HG03575 (cell line): ENCODE data around the gene MSI2.
A peak's percentile ranks its signal among the peaks of the same experiment; 100 is the strongest.

Experiments
- ATAC-seq: cut with Tn5 transposase; IDR thresholded peaks from one replicate; pipeline ENCODE4 v1.9.1; 2021; ENCODE audit not compliant: unreplicated experiment, insufficient number of reproducible peaks, low FRiP score; ENCODE audit errors: extremely low read depth

Gene MSI2

DNA sequence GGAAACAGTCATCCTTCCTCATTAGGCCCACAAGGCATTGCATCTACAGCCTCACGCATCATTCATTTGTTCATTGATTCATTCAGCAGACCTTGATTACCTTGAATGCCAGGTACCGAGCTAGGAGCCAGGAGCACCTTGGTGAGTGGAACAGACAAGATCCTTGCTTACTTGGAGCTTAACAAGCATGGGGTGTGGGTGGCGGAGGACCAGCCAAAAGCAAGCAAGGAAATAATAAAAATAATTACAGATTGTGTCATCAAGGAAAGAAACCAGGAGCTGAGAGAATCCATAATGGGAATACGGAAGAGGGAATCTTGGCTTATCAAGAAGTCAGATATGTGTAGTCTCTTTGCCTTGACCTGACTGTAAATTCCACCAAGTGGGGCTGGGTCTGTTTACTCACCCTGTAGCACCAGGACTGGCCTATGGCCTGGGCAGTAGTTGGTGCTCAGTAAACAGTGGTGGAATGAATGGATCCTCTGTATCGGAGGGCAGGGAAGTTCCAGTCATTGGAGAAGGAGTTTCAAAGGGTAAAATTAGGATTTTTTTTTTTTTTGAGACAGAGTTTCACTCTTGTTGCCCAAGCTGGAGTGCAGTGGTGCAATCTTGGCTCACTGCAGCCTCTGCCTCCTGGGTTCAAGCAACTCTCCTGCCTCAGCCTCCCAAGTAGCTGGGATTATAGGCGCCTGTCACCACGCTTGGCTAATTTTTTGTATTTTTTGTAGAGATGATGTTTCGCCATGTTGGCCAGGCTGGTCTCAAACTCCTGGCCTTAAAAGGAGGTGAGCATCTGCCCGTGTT lies 157.7 kb downstream of the MSI2 start:
- ATAC-seq, result no peak

- ATAC-seq, result no peak
Observed at GRCh38 chr17:57415751-57416207, 159.5 kb downstream of the MSI2 start.

DNA sequence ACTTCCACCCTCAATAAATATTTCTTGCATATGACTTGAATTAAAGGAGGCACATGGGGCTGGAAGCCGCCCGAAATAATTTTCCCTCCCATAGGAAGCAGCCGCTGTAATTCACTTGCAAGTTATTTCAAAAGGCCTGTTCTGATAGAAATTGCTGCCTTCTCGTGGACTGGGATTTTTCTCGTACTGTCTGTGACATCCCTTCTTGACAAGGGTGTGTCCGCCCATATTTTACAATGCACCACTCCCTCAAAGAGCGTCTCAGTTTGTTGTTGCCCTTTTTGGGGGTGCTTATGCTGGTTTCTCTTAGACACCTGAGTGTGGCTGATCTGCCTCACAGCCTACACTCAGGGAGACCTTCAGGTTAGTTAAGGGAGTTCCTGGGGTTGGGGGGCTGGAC lies 160.0 kb downstream of the MSI2 start:
- no peak for ATAC-seq

- ATAC-seq, result no peak
Observed at GRCh38 chr17:57417956-57418355, 161.6 kb downstream of the MSI2 start.

- no peak for ATAC-seq
Observed at GRCh38 chr17:57418463-57419246, 162.3 kb downstream of the MSI2 start.

DNA sequence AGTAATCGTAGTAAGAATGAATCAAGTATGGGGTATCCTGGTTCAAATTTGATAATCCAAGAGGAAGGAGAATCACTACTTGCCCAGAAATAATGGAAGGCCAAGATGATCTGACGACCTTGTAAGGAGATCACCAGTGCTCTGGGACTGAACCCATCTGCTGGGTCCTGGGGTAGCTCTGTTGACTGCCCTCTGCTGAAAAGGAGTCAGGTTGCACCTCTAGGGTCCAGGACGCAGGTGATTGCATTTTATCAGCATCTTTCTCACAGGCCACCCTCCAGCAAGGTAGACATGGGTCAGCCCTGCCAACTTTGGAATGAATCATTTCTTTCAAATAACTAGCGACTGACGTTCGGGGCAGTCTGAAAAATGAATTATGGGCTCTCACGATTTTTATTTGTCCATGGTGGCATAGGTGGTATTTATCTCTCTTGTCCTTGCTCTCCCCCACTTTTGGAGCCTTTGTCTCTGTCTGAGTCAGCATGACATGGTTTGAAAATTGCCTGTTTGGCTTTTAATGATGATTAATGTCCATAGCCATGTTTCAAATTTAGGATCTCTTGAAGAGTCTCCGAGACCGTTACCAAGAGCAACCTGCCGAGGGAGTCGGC lies 163.7 kb downstream of the MSI2 start:
- ATAC-seq, result no peak

DNA sequence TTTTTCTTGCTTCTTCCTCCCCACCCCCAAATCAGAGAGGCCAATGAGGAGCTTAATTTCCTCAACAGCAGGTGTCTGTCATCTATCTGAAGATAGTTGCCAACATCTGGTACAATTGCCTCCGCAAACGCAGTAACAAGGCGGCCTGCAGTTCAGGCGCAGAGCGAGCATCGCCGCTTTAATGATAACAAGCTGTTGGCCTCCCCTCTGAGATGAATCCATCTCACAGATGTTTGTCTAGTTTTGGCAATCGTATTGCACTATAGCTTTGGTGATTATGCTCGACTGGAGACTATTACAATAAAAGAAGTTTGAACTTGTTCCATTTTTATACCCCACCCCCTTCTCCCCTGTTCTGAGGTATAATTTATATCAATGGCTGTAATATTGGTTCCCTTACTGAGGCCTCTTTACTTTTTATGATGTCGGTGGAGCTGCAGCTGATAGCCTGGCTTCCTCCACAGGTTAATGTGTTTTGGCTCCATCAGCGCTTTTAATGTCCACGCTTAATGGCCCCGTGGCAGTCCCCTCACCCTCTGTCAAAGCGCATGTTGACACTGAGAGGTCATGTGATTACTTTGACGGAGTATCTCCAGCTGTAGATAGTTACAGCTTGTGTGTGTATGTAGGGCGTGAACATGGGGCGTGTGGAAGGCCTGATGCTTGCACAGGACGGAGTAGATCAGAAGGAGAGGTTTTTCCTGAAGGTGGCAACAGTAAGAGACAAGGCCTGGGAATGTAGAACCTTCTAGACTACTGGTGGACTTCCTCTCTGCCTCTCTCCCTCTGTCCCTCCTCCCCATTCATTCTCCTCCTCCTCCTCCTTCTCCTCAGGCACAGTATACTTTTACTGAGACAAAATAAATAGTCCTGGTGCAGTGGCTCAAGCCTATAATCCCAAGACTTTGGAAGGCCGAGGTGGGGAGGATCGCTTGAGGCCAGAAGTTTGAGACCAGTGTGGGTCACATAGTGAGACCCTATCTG lies 164.7 kb downstream of the MSI2 start:
- no peak for ATAC-seq

DNA sequence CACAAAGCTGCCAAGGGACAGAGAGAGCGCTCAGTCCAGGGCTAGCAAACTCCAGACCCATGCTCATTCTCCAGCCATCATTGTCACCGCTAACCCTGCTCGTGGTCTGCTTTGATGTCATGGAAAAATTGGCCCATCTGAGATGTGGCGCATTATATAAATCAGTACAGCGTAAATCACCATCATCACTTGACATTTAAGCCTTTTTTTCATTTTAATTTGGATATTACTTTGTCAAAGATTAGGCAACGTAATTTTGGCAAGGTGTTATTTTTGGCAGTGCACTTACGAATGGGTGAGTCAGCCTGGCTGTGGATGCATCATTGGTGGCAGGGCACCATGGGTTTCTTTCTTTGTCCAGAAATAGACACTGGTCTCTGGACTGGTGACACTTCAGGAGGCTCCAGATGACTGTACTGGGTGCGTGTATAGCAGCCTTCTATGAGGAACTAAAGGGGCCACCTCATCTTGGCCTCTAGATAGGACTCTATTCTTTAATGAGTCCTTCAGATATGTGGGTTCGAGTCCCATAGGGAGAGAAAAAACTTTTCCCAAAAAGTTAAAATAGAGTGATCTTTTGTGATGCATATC lies 166.3 kb downstream of the MSI2 start:
- ATAC-seq, result peak; percentile 42

DNA sequence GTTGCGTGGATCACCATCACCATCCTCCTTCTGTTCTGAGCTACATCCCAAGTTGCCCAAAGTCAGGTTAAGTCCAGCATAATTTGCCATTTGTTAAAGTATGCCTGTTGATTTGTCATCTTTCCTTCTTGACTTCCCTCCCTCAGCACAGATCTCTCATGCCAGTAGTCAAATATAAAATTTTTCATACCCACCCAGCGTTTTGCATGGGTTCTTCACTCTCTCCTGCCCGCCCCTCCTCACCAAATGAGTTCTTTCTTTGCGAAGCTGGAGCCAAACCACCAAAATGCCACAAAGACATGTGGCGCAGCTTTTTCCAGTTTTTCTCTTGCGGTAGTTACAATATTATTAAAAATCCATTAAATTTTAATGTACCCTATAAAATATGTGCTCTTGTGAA lies 167.2 kb downstream of the MSI2 start:
- ATAC-seq, result no peak

GRCh38 chr17:57424273-57424672 lies 167.9 kb downstream of the MSI2 start:
- no peak for ATAC-seq

DNA sequence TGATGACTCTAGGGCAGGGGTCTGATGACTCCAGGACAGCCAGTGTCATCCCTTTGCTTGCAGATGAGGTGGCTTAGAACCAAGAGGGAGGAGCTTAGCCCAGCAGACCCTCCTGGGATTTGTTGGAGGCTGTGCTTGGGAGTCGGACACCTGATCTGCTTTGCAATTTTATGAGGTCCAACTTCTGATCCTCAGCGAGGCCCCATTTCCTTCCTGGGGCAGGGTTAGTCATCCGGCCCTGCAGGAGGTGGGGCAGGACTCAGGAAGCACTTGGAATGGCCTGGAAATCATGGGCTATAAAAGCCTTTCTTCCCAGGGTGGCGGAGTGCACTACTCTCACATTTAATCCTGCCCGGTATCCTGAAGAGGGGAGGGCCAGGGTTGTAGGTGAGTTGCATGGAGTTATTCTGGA lies 168.5 kb downstream of the MSI2 start:
- ATAC-seq, result no peak

GRCh38 chr17:57425431-57425830 lies 169.1 kb downstream of the MSI2 start:
- no peak for ATAC-seq

- ATAC-seq, result no peak
Observed at GRCh38 chr17:57425903-57426880, 169.9 kb downstream of the MSI2 start.

GRCh38 chr17:57429966-57430365 lies 173.6 kb downstream of the MSI2 start:
- ATAC-seq, result no peak

- ATAC-seq, result no peak
Observed at GRCh38 chr17:57431415-57431814, 175.1 kb downstream of the MSI2 start.

- no peak for ATAC-seq
Observed at GRCh38 chr17:57432507-57433277, 176.4 kb downstream of the MSI2 start.

DNA sequence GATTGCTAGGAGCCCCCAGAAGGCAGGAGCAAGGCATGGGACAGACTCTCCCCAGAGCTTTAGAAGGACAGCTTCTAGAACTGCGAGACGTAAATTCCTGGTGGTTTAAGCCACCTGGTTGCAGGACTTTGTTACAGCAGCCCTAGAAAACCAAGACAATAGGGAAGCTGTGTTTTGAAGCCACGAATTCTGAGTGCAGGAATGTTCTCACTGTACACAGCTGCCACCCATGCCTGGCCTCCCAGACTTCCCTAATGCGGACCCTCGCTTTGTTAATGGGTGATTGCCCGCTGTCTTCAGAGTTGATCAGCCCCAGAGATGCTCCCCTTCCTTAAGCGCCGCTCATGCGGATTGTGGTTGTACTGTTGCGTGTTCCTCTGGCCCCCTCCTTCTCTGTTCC lies 177.1 kb downstream of the MSI2 start:
- no peak for ATAC-seq
